HUES64 (cell line): ENCODE results near the gene RPS19BP1.
"Not testable (repeated sequence)": the region's sequence is repeated elsewhere in the genome, so short reads cannot be mapped to it uniquely, and the experiment has no call there.

ENCODE experiments used
- H3K27ac ChIP-seq: 2 replicates; pipeline ENCODE4 v1.7.0; 2013; ENCODE audit warnings: low read depth, low read length, inconsistent platforms
- H3K27me3 ChIP-seq: 2 replicates; pipeline ENCODE4 v1.6.1; 2013; ENCODE audit warnings: mild to moderate bottlenecking, low read length; ENCODE audit not compliant: insufficient read depth
- H3K36me3 ChIP-seq: 2 replicates; pipeline ENCODE4 v1.6.1; 2013; ENCODE audit warnings: mild to moderate bottlenecking, low read length; ENCODE audit not compliant: insufficient read depth
- H3K4me1 ChIP-seq: 2 replicates; pipeline ENCODE4 v1.6.1; 2013; ENCODE audit warnings: mild to moderate bottlenecking, low read length, moderate library complexity; ENCODE audit not compliant: insufficient read depth
- H3K4me3 ChIP-seq: 2 replicates; pipeline ENCODE4 v1.5.1; 2013; ENCODE audit warnings: mild to moderate bottlenecking, low read length, moderate library complexity
- H3K9ac ChIP-seq: 2 replicates; pipeline ENCODE4 v1.6.1; 2013; ENCODE audit warnings: mild to moderate bottlenecking, low read depth, low read length
- H3K9me3 ChIP-seq: 2 replicates; pipeline ENCODE4 v1.6.1; 2013; ENCODE audit warnings: low read depth, low read length; ENCODE audit not compliant: insufficient read depth
- WGBS: fragments of 150-250, 120-280 bp; methylation state at CpG from one replicate; pipeline ENCODE4 v1.1.7; 2013; ENCODE audit warnings: missing lambda C conversion rate; 5-methylcytosine and 5-hydroxymethylcytosine counted together

RPS19BP1 gene

DNA sequence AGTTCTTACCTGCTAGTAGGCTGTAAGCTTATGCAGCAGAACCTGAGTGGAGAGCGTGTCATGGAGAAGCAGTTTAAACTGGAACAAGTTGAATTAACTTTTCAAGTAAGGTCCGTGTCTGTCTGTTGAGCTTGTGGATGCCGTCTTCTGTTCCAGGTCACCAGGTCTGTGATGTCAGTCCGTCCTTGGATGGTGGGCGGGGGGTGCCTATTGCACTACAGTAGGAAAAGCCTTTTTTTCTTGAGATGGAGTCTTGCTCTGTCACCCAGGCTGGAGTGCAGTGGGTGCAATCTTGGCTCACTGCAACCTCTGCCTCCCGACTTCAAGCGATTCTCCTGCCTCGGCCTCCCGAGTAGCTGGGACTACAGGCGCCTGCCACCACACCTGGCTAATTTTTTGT lies 25.5 kb downstream of the RPS19BP1 start:
- not testable (repeated sequence) for H3K4me3 ChIP-seq, H3K4me1 ChIP-seq, H3K27ac ChIP-seq, H3K9me3 ChIP-seq, H3K9ac ChIP-seq
- Histone ChIP-seq H3K27me3 (peaks cover 72% of the 10 kb centered on the region), H3K36me3 (peaks cover 65% of the 10 kb centered on the region)
- 86% methylated on average over 10 of the region's 10 CpGs for WGBS

DNA sequence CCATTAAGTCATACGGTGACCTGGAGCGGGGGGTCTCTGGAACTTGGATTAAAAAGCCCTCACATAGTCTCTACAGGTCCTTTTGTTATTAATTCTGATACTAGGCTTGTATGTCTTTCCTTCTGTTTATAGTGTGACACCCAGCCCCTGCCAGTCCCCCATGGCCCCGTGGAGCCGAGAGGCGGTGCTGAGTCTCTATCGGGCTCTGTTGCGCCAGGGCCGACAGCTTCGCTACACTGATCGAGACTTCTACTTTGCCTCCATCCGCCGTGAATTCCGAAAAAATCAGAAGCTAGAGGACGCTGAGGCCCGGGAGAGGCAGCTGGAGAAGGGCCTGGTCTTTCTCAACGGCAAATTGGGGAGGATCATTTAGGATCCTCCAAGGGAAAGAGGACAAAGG lies 28.5 kb downstream of the RPS19BP1 start:
- Histone ChIP-seq H3K9ac (no peak overlapping the region), H3K36me3 (peaks cover 49% of the 10 kb centered on the region), H3K4me1 (peaks cover 5% of the 10 kb centered on the region; the same call in 1 of the 2 replicates), H3K9me3 (no peaks in the 10 kb centered on the region), H3K27ac (no peak overlapping the region), H3K27me3 (peaks cover 66% of the 10 kb centered on the region), H3K4me3 (no peak overlapping the region)
- WGBS, result 95% methylated on average over 16 of the region's 16 CpGs

DNA sequence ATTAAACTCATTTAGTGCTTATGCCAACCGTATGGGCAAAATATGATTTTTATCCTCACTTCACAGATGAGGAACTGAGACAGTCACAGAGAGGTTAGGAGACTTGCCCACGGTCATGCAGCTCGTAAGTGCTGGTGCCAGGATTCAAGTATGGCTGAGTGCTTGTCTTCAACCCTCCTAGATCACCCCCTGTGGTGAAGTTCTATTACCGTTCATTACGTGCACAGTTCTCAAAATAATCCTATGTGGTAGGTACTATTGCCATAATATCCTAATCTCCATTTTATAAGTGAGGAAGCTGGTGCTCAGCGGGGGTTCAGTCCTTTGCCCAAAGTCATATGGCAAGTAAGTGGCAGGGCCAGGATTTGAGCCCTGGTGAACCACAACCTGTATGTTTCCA lies 28.9 kb downstream of the RPS19BP1 start:
- Histone ChIP-seq H3K4me1 (peaks cover 5% of the 10 kb centered on the region; the same call in 1 of the 2 replicates), H3K9me3 (no peaks in the 10 kb centered on the region), H3K27ac (no peak overlapping the region), H3K27me3 (peaks cover 65% of the 10 kb centered on the region), H3K36me3 (peaks cover 46% of the 10 kb centered on the region), H3K4me3 (0 out of 2 replicates have a peak overlapping the region, but pooled peaks have one; percentile 89), H3K9ac (no peak overlapping the region)
- WGBS, result 91% methylated on average over 4 of the region's 6 CpGs

DNA sequence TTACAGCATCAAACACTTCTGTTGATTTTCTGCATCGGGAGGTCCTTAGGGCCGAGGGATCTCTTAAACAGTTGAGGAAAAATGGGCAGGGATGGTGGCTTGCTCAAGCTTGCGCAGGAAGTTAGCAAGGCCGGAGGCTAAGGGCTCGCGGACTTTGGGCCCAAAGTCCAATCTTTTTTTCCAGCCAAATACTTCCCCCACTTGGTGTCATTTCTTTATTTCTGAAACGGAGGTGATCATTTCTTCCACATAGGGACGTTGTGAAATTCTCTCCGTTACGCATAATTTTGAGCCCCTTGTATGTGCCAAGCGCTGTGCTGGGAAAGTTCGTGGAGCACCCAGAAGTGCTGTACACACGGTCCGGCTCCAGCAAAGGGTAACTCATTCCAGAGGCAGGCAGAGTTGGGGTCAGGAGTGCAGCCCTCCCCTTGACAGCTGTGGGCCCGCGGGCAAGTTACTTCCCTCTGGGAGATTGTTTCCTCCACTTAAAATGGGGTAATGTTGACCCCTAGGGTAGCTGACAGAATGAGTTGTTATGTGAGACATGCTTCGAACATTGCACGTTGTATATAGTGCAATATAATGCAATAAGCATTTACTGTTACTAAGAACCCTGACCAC lies 29.6 kb downstream of the RPS19BP1 start:
- peaks cover 64% of the 10 kb centered on the region for H3K27me3 ChIP-seq
- 38% methylated on average over 18 of the region's 18 CpGs for WGBS

DNA sequence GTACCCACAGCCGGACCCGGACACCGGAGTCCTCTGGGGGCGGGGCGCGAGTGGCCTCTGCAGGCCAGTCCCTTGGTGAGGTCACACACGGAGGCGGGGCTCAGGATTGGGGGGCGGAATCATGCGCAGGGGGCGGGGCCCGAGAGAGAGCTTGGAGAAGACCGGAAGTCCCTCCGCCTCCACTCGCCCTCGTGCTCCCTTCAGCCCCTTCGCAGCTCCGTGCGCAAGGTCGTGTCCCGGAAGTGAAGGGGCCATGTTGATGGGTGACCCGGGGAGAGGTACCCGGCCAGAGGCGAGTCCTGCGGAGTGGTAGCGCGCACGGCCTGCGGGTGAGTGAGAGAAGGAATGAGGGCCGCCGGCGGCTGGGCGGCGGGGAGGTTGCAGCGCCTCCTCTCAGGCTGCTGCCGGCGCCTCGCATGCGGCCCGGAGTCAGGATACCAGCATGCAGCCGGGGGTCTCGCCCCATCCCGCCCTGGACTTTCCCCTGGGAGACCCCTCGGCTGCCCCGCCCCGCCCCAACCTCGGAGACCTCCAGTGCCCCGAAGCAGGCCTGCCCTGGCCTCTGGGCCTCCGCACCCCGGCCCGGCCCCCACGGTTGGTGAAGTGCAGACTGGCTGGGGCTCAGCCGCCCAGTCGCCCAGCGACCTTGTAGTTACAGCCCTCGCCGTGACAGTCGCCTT lies 30.3 kb downstream of the RPS19BP1 start, which contains the start of gene MIEF1:
TSS of gene MIEF1 (plus strand) at position 182 of the 680 bp plus-strand sequence. CDS start 9,005 bp downstream, outside the sequence.
- peak within 1 kb of the TSS; percentile 89 for H3K4me3 ChIP-seq
- H3K27me3 ChIP-seq, result peaks cover 62% of the 10 kb centered on the region
- H3K36me3 ChIP-seq, result peaks cover 36% of the 10 kb centered on the region
- peak within 1 kb of the TSS; percentile 37; the same call in 1 of the 2 replicates for H3K27ac ChIP-seq
- H3K4me1 ChIP-seq, result peaks cover 5% of the 10 kb centered on the region; the same call in 1 of the 2 replicates
- peak within 1 kb of the TSS; percentile 80 for H3K9ac ChIP-seq
- 1% methylated on average over 58 of the region's 58 CpGs for WGBS
- no peaks in the 10 kb centered on the region for H3K9me3 ChIP-seq

More for the DNA sequence above, 29.6 kb downstream of the RPS19BP1 start:
- H3K4me3 ChIP-seq, result peak overlapping the region; percentile 89
- H3K4me1 ChIP-seq, result peaks cover 5% of the 10 kb centered on the region; the same call in 1 of the 2 replicates
- peak overlapping the region; percentile 80 for H3K9ac ChIP-seq
- no peak overlapping the region for H3K27ac ChIP-seq
- no peaks in the 10 kb centered on the region for H3K9me3 ChIP-seq
- peaks cover 40% of the 10 kb centered on the region for H3K36me3 ChIP-seq

DNA sequence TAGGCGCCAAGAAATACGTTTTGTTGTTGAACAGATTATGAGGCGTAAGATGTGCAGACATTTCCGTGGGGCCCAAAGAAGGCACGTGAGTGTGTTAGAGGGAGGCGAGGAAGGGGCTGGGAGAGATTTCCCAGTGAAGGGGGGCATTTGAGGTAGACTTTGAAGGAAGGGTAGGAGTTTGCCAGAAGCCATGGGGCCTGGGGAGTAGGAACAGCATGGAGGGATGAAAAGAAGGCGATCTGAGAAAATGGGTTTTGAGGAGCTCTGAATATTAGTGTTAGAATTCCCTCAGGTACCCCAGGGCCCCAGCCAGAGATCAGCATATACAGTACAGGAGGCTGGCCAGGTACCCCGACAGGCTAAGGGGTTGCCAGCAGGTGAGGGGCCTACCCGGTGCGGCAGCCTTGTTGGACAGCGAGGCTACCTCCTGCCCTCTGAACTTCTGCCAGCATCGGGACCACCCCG lies 30.9 kb downstream of the RPS19BP1 start:
- H3K27ac ChIP-seq, result no peak overlapping the region
- H3K9ac ChIP-seq, result no peak overlapping the region
- peaks cover 32% of the 10 kb centered on the region for H3K36me3 ChIP-seq
- 38% methylated on average over 13 of the region's 13 CpGs for WGBS
- H3K27me3 ChIP-seq, result peaks cover 57% of the 10 kb centered on the region
- H3K4me3 ChIP-seq, result peak overlapping the region; percentile 89
- H3K9me3 ChIP-seq, result no peaks in the 10 kb centered on the region
- peaks cover 5% of the 10 kb centered on the region; the same call in 1 of the 2 replicates for H3K4me1 ChIP-seq

DNA sequence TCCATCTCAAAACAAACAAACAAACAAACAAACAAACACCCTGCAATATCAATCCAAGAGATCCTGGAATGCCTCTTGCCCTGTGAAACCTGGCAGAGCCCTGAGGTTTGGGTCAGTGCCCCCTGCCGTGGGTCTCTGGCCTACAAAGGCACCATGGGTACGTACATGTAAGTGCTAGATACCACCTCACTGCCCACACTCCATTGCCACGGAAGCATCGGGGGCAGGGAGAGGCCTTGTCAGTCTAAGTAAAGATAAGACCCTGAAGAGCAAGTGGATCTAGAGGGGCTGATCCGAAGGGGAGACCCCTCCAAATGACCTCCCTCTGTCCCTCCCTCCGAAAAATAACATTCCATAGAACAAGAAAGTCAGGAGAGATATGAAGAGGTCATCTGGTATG lies 32.4 kb downstream of the RPS19BP1 start:
- Histone ChIP-seq H3K9me3 (no peaks in the 10 kb centered on the region), H3K27me3 (peaks cover 42% of the 10 kb centered on the region), H3K9ac (no peak overlapping the region), H3K4me3 (no peak overlapping the region), H3K36me3 (peaks cover 16% of the 10 kb centered on the region), H3K4me1 (peaks cover 5% of the 10 kb centered on the region; the same call in 1 of the 2 replicates), H3K27ac (no peak overlapping the region)
- 98% methylated on average over 2 of the region's 6 CpGs for WGBS

DNA sequence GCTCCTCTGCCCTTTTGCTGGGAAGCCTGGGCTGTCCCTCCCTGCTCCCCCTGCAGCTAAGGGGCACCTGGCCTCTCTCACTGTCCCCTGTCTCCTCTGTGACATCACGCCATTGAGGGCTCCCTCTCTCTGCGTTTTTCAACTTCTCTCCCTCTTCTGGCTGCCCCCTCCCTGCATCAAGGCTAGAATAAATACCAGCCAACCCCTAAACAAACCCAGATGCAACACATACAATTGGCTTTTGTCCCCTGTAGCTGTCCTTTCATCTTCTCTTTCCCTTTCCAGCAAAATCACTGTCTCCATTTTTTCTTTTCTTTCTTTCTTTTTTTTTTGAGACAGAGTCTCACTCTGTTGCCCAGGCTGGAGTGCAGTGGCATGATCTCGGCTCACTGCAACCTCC lies 33.7 kb downstream of the RPS19BP1 start:
- Histone ChIP-seq H3K9me3 (no peaks in the 10 kb centered on the region), H3K4me1 (peaks cover 5% of the 10 kb centered on the region; the same call in 1 of the 2 replicates), H3K27ac (no peak overlapping the region), H3K4me3 (no peak overlapping the region), H3K9ac (no peak overlapping the region), H3K36me3 (peaks cover 5% of the 10 kb centered on the region; the same call in 1 of the 2 replicates), H3K27me3 (peaks cover 42% of the 10 kb centered on the region)
- WGBS, result 50% methylated on average over 3 of the region's 3 CpGs

DNA sequence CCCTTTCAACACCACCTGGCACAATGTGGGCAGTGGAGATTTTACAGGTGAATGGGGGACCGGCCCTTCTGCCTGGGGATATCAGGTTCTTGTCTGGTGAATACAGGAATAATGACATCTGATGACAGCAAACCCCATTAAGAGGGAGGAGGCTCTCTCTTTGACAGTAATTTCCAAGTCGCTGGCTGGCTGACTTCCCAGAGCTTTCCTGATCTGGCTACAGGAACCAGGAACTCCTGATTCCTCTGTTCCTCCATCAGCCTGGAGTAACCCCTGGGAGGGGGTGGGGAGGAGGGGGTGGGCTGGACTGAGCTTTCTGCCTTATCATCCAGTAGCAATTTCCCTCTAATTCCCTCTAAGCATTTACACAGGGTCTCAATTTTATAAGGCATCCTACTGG lies 34.2 kb downstream of the RPS19BP1 start:
- Histone ChIP-seq H3K27me3 (peaks cover 42% of the 10 kb centered on the region), H3K36me3 (peaks cover under 1% of the 10 kb centered on the region; the same call in 1 of the 2 replicates), H3K4me1 (peaks cover 5% of the 10 kb centered on the region; the same call in 1 of the 2 replicates), H3K4me3 (no peak overlapping the region), H3K27ac (no peak overlapping the region), H3K9ac (no peak overlapping the region), H3K9me3 (no peaks in the 10 kb centered on the region)
- WGBS, result 64% methylated on average over 2 of the region's 2 CpGs

DNA sequence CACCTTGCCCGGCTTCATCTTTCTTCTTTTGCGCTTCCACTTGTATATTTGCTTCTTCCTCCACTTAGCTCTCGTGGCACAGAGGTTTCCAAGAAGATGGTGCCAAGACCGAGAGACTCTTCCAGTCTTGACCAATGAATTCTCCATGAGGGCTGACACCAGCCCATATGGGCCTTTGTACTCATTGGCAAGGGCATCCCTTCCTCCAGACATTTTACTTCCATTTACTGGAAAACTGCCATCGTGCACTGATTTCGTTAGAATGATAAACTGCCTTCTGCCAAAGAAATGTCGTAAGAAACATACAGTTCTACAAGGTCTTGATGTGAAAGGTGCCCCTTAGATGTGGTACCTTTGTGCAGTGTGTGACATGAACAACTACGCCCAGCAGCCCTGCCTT lies 35.1 kb downstream of the RPS19BP1 start:
- H3K4me1 ChIP-seq, result no peaks in the 10 kb centered on the region
- no peak overlapping the region for H3K9ac ChIP-seq
- H3K4me3 ChIP-seq, result no peak overlapping the region
- no peaks in the 10 kb centered on the region for H3K9me3 ChIP-seq
- no peaks in the 10 kb centered on the region for H3K36me3 ChIP-seq
- 92% methylated on average over 8 of the region's 8 CpGs for WGBS
- peaks cover 42% of the 10 kb centered on the region for H3K27me3 ChIP-seq
- H3K27ac ChIP-seq, result no peak overlapping the region

DNA sequence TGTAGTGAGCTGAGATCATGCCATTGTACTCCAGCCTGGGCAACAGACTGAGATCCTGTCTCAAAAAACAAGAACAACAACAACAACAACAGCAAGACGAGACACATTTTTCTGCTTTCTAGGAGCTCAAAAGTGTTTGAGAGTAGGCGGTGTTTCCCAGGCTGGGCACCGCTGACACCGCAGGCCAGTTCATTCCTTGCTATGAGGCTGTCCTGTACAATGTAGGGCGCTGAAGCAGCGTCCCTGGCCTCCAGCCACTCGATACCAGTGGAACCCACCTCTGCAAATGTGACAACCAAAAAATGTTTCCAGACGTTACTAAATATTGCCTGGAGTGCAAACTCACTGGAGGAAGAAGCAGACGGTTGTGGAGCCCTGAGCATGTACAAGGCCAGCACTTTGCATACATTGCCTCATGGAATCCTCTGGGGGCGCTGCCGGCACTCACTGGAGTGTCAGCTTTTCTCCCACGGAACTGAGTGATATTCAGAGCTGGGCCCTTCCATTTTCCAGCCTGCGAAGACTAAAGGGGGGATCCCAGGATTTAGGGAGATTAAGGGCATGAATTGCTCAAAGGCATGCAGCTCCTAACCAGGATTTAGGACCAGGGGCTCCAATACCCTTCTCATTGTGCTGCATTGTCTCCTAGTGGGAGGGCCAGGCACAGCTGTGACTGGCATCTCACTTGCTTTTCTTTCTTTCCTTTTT lies 36.3 kb downstream of the RPS19BP1 start:
- Histone ChIP-seq H3K36me3 (no peaks in the 10 kb centered on the region), H3K27ac (no peak overlapping the region), H3K4me1 (no peaks in the 10 kb centered on the region), H3K9me3 (no peaks in the 10 kb centered on the region), H3K4me3 (no peak overlapping the region), H3K9ac (no peak overlapping the region), H3K27me3 (peaks cover 37% of the 10 kb centered on the region)
- 55% methylated on average over 13 of the region's 13 CpGs for WGBS
